ENCODE measurements around the gene NR1I3.

Gene NR1I3

DNA sequence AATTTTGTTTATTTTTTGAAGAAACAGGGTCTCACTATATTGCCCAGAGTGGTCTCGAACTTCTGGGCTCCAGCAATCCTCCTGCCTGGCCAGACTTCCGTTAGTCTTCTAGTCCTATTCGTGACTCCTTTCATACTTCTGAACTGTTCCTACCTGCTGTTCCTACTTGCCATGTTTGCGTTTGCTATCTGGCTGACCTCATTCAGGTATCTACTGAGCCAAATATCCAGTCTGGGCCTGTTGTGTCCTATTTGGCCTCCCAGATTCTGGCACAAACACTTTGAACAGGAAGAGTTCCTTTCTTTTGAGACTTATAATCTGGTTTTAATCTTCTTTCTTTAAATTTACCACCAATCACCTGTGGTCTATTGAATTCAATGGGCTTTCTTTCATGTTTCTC is 6.9 kb upstream of the NR1I3 start:
- no peaks in the 10 kb centered on the region for H3K79me2 ChIP-seq (ENCODE audit: low read length)

DNA sequence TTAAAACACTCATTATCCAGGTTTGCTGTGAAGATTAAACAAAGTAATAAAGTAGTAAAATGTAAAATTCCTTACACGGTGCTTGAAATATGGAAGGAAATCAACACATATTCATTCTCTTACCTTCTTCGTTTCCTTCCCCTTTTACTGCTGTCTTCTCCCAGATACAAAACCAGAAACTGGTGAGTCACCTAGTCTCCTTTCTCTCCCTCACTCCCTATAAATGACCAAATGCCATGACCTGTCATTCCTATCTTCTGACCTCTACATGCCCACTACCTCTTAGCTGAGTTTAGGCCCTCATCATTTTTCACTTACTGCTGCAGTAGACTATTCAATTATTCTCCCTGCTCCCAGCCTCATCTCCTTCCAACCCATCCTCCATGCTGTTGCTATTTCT is 4.3 kb upstream of the NR1I3 start:
- no peaks in the 10 kb centered on the region for H3K9me3 ChIP-seq (ENCODE audit: insufficient read depth, low read length)
- no peak overlapping the region for H2AFZ ChIP-seq (ENCODE audit: low read depth, low read length)
- no peaks in the 10 kb centered on the region for H3K36me3 ChIP-seq (replicated peaks; ENCODE audit: low read depth, low read length)
- no peak overlapping the region for H3K9ac ChIP-seq (ENCODE audit: low read length)
- H3K27me3 ChIP-seq (ENCODE audit: low read depth, low read length) = no peaks in the 10 kb centered on the region
- H4K20me1 ChIP-seq (ENCODE audit: insufficient read depth, low read length) = no peaks in the 10 kb centered on the region
- H3K4me1 ChIP-seq (ENCODE audit: low read length) = peaks cover 8% of the 10 kb centered on the region; the same call in 1 of the 2 replicates
- TF ChIP-seq, protein P1, sequence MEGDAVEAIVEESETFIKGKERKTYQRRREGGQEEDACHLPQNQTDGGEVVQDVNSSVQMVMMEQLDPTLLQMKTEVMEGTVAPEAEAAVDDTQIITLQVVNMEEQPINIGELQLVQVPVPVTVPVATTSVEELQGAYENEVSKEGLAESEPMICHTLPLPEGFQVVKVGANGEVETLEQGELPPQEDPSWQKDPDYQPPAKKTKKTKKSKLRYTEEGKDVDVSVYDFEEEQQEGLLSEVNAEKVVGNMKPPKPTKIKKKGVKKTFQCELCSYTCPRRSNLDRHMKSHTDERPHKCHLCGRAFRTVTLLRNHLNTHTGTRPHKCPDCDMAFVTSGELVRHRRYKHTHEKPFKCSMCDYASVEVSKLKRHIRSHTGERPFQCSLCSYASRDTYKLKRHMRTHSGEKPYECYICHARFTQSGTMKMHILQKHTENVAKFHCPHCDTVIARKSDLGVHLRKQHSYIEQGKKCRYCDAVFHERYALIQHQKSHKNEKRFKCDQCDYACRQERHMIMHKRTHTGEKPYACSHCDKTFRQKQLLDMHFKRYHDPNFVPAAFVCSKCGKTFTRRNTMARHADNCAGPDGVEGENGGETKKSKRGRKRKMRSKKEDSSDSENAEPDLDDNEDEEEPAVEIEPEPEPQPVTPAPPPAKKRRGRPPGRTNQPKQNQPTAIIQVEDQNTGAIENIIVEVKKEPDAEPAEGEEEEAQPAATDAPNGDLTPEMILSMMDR (IDR thresholded peaks at IDR 0.05; ENCODE audit: low read depth, low read length) = no peak
- TF ChIP-seq EZH2phosphoT487 (IDR thresholded peaks at IDR 0.05; ENCODE audit: low read depth) = no peak
- H3K4me2 ChIP-seq (ENCODE audit: low read length) = no peak overlapping the region
- no peak overlapping the region for H3K27ac ChIP-seq (ENCODE audit: low read length)
- no peaks in the 10 kb centered on the region for H3K79me2 ChIP-seq (ENCODE audit: low read length)
- H3K4me3 ChIP-seq (ENCODE audit: low read length) = no peak overlapping the region

More for the DNA sequence above, 6.9 kb upstream of the NR1I3 start:
- H3K9ac ChIP-seq (ENCODE audit: low read length) = no peak overlapping the region
- peaks cover 8% of the 10 kb centered on the region; the same call in 1 of the 2 replicates for H3K4me1 ChIP-seq (ENCODE audit: low read length)
- no peaks in the 10 kb centered on the region for H4K20me1 ChIP-seq (ENCODE audit: insufficient read depth, low read length)
- H3K4me3 ChIP-seq (ENCODE audit: low read length) = no peak overlapping the region
- H3K27me3 ChIP-seq (ENCODE audit: low read depth, low read length) = no peaks in the 10 kb centered on the region
- TF ChIP-seq, protein P1 (IDR thresholded peaks at IDR 0.05; ENCODE audit: low read depth, low read length) = no peak
- no peak for TF ChIP-seq EZH2phosphoT487 (IDR thresholded peaks at IDR 0.05; ENCODE audit: low read depth)
- H3K36me3 ChIP-seq (replicated peaks; ENCODE audit: low read depth, low read length) = no peaks in the 10 kb centered on the region
- H3K27ac ChIP-seq (ENCODE audit: low read length) = no peak overlapping the region
- H3K9me3 ChIP-seq (ENCODE audit: insufficient read depth, low read length) = no peaks in the 10 kb centered on the region
- no peak overlapping the region for H3K4me2 ChIP-seq (ENCODE audit: low read length)
- H2AFZ ChIP-seq (ENCODE audit: low read depth, low read length) = no peak overlapping the region

DNA sequence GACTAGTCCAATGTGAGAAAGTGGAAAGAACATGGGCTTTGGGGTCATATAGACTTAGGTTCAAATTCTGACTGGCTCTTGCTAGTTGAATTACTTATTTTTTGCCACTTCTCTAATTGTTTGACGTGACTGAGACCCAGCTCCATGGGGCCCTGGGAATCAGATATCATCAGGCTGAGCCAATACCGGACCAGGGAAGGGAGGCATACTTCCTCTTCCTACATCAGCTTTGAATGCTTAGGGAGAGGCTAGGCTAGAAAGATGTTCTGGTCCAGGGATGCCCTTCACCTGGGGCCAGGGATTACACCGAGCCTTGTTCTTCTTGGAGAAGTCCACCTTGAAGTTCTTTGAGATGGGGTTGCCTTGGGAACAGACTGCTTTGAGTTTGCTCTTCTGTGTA is 3.7 kb upstream of the NR1I3 start:
- Histone ChIP-seq H3K27ac (ENCODE audit: low read length) (no peak overlapping the region), H3K9me3 (ENCODE audit: insufficient read depth, low read length) (no peaks in the 10 kb centered on the region), H3K4me2 (ENCODE audit: low read length) (no peak overlapping the region), H4K20me1 (ENCODE audit: insufficient read depth, low read length) (no peaks in the 10 kb centered on the region), H3K27me3 (ENCODE audit: low read depth, low read length) (no peaks in the 10 kb centered on the region), H3K9ac (ENCODE audit: low read length) (no peak overlapping the region), H3K4me1 (ENCODE audit: low read length) (peaks cover 8% of the 10 kb centered on the region; the same call in 1 of the 2 replicates), H2AFZ (ENCODE audit: low read depth, low read length) (no peak overlapping the region), H3K4me3 (ENCODE audit: low read length) (no peak overlapping the region), H3K36me3 (replicated peaks; ENCODE audit: low read depth, low read length) (no peaks in the 10 kb centered on the region), H3K79me2 (ENCODE audit: low read length) (no peaks in the 10 kb centered on the region)
- TF ChIP-seq, protein P1 (IDR thresholded peaks at IDR 0.05; ENCODE audit: low read depth, low read length) = no peak
- TF ChIP-seq EZH2phosphoT487 (IDR thresholded peaks at IDR 0.05; ENCODE audit: low read depth) = no peak

- H3K27me3 ChIP-seq (ENCODE audit: low read depth, low read length) = peaks cover 8% of the 10 kb centered on the region; the same call in 1 of the 2 replicates
- no peaks in the 10 kb centered on the region for H3K36me3 ChIP-seq (replicated peaks; ENCODE audit: low read depth, low read length)
- H3K4me3 ChIP-seq (ENCODE audit: low read length) = no peak overlapping the region
- no peak overlapping the region for H3K9ac ChIP-seq (ENCODE audit: low read length)
- H3K9me3 ChIP-seq (ENCODE audit: insufficient read depth, low read length) = no peaks in the 10 kb centered on the region
- TF ChIP-seq, protein P1 (IDR thresholded peaks at IDR 0.05; ENCODE audit: low read depth, low read length) = no peak
- no peak for TF ChIP-seq EZH2phosphoT487 (IDR thresholded peaks at IDR 0.05; ENCODE audit: low read depth)
- H4K20me1 ChIP-seq (ENCODE audit: insufficient read depth, low read length) = no peaks in the 10 kb centered on the region
- no peak overlapping the region for H3K27ac ChIP-seq (ENCODE audit: low read length)
- no peaks in the 10 kb centered on the region for H3K79me2 ChIP-seq (ENCODE audit: low read length)
- H3K4me2 ChIP-seq (ENCODE audit: low read length) = no peak overlapping the region
- no peak overlapping the region for H2AFZ ChIP-seq (ENCODE audit: low read depth, low read length)
- no peaks in the 10 kb centered on the region for H3K4me1 ChIP-seq (ENCODE audit: low read length)
Measured at GRCh38 chr1:161235957-161236775, 1.8 kb downstream of the NR1I3 start.

All from OCI-LY3 (cell line).